ENCODE results near the gene GPATCH1. TPM values are rescaled to one million over a fixed set of nuclear protein-coding genes. Genes with fewer than 3 reads are reported as not detected.

The GPATCH1 gene
- total and polyA plus RNA-seq, 9 of the 15 experiments (the other 6 are each of a cell fraction or from before 2014, with no cell fraction given): 3.7 to 9.7 (median 7.7) TPM

DNA sequence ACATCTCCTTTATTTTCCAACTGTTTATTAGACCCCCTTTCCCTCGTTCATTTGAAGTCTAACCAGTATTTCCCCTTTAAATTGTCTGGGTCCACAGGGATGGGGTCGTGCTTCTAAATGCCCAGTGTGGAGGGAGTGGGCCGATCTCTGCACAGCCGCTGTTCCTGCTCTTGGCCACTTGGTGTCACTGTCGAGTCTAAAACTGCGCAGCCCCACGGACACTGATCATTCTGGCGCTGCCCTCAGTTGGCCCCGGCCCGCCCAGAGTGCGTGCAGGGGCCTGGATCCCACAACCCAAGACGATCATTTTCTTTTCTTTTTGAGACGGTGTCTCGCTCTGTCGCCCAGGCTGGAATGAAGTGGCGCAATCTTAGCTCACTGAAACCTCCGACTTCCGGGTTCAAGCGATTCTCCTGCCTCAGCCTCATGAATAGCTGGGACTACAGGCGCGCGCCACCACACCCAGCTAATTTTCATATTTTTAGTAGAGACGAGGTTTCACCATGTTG lies 63.0 kb downstream of the GPATCH1 start (continued):
- TF ChIP-seq, protein P1, sequence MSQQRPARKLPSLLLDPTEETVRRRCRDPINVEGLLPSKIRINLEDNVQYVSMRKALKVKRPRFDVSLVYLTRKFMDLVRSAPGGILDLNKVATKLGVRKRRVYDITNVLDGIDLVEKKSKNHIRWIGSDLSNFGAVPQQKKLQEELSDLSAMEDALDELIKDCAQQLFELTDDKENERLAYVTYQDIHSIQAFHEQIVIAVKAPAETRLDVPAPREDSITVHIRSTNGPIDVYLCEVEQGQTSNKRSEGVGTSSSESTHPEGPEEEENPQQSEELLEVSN (IDR thresholded peaks at IDR 0.05; ENCODE audit: borderline replicate concordance in 1 of 2, extremely low read depth in 1 of 2, insufficient read depth in 1 of 2, insufficient read length in 1 of 2, low read depth in 1 of 2, low read length in 1 of 2, poor library complexity in 1 of 2, severe bottlenecking in 1 of 2): no peak
- TF ChIP-seq RHOXF2B (CRISPR knock-in tag; conservative IDR thresholded peaks at IDR 0.05): 0 out of 2 replicates have a peak, but pooled peaks have one; percentile 7
- TF ChIP-seq ZNF77 (CRISPR knock-in tag; IDR thresholded peaks at IDR 0.05): no peak
- peak; percentile 47; the same call in 1 of the 2 replicates for TF ChIP-seq CTBP1 (IDR thresholded peaks at IDR 0.05; ENCODE audit: borderline replicate concordance)
- TF ChIP-seq, protein P2, sequence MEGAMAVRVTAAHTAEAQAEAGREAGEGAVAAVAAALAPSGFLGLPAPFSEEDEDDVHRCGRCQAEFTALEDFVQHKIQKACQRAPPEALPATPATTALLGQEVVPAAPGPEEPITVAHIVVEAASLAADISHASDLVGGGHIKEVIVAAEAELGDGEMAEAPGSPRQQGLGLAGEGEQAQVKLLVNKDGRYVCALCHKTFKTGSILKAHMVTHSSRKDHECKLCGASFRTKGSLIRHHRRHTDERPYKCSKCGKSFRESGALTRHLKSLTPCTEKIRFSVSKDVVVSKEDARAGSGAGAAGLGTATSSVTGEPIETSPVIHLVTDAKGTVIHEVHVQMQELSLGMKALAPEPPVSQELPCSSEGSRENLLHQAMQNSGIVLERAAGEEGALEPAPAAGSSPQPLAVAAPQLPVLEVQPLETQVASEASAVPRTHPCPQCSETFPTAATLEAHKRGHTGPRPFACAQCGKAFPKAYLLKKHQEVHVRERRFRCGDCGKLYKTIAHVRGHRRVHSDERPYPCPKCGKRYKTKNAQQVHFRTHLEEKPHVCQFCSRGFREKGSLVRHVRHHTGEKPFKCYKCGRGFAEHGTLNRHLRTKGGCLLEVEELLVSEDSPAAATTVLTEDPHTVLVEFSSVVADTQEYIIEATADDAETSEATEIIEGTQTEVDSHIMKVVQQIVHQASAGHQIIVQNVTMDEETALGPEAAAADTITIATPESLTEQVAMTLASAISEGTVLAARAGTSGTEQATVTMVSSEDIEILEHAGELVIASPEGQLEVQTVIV (CRISPR knock-in tag; IDR thresholded peaks at IDR 0.05; ENCODE audit: borderline replicate concordance): no peak
- TF ChIP-seq, protein P3, sequence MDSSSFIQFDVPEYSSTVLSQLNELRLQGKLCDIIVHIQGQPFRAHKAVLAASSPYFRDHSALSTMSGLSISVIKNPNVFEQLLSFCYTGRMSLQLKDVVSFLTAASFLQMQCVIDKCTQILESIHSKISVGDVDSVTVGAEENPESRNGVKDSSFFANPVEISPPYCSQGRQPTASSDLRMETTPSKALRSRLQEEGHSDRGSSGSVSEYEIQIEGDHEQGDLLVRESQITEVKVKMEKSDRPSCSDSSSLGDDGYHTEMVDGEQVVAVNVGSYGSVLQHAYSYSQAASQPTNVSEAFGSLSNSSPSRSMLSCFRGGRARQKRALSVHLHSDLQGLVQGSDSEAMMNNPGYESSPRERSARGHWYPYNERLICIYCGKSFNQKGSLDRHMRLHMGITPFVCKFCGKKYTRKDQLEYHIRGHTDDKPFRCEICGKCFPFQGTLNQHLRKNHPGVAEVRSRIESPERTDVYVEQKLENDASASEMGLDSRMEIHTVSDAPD (CRISPR knock-in tag; IDR thresholded peaks at IDR 0.05): no peak
- no peak for TF ChIP-seq KLF1 (tag; IDR thresholded peaks at IDR 0.05)
- no peak for TF ChIP-seq GATA2 (CRISPR knock-in tag; IDR thresholded peaks at IDR 0.05)
- no peak for TF ChIP-seq SMAD3 (CRISPR knock-in tag; conservative IDR thresholded peaks at IDR 0.05)
- no peak for TF ChIP-seq ZNF583 (CRISPR knock-in tag; IDR thresholded peaks at IDR 0.05)
- TF ChIP-seq, protein P4, sequence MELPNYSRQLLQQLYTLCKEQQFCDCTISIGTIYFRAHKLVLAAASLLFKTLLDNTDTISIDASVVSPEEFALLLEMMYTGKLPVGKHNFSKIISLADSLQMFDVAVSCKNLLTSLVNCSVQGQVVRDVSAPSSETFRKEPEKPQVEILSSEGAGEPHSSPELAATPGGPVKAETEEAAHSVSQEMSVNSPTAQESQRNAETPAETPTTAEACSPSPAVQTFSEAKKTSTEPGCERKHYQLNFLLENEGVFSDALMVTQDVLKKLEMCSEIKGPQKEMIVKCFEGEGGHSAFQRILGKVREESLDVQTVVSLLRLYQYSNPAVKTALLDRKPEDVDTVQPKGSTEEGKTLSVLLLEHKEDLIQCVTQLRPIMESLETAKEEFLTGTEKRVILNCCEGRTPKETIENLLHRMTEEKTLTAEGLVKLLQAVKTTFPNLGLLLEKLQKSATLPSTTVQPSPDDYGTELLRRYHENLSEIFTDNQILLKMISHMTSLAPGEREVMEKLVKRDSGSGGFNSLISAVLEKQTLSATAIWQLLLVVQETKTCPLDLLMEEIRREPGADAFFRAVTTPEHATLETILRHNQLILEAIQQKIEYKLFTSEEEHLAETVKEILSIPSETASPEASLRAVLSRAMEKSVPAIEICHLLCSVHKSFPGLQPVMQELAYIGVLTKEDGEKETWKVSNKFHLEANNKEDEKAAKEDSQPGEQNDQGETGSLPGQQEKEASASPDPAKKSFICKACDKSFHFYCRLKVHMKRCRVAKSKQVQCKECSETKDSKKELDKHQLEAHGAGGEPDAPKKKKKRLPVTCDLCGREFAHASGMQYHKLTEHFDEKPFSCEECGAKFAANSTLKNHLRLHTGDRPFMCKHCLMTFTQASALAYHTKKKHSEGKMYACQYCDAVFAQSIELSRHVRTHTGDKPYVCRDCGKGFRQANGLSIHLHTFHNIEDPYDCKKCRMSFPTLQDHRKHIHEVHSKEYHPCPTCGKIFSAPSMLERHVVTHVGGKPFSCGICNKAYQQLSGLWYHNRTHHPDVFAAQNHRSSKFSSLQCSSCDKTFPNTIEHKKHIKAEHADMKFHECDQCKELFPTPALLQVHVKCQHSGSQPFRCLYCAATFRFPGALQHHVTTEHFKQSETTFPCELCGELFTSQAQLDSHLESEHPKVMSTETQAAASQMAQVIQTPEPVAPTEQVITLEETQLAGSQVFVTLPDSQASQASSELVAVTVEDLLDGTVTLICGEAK (IDR thresholded peaks at IDR 0.05): no peak
- TF ChIP-seq, protein P4 (CRISPR knock-in tag; IDR thresholded peaks at IDR 0.05): no peak
- TF ChIP-seq NEUROD1 (IDR thresholded peaks at IDR 0.05; ENCODE audit: borderline replicate concordance, low read depth, low read length, partially characterized antibody): no peak
- no peak for TF ChIP-seq CBFB (CRISPR knock-in tag; IDR thresholded peaks at IDR 0.05)
- no peak for TF ChIP-seq PML (IDR thresholded peaks at IDR 0.05; ENCODE audit: low read length)

Data from K562 (cell line).